Measurements from ENCODE around the gene LAPTM4A.

The LAPTM4A gene

DNA sequence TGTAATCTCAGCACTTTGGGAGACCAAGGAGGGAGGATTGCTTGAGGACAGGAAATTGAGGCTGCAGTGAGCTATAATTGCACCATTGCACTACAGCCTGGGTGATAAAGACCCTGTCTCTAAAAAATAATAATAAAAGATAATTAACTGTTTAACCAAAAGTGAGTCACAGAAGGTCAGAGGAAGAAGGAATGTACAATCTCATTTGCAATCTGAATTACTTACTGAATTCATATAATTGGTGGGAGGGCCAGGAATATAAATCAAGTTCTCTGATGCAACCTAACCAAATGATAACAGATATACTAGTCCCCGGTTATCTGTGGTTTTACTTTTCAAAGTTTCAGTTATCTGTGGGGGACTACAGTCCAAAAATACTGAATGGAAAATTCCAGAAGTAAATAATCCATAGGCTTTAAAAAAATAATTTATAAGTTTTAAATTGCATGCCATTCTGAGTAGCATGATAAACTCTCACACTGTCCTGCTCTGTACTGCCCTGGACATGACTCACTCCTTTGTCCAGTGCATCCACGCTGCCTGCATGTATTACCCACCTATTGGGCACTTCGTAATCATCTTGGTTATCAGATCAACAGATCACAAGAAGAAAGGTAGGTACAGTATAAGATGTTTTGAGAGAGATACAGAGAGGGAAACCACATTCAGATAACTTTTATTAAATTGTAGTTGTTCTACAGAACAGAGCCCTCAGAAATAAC lies 26.2 kb downstream of the LAPTM4A start:
- no peak for DNase-seq (ENCODE audit: low read depth)
- no peak overlapping the region for H3K4me3 ChIP-seq (ENCODE audit: low read depth, low read length)
- TF ChIP-seq POLR2A (IDR thresholded peaks at IDR 0.05; ENCODE audit: extremely low read depth, insufficient read length) (no peak), MYC (IDR thresholded peaks at IDR 0.05; ENCODE audit: low read depth, low read length) (no peak)
- TF ChIP-seq, protein P1, sequence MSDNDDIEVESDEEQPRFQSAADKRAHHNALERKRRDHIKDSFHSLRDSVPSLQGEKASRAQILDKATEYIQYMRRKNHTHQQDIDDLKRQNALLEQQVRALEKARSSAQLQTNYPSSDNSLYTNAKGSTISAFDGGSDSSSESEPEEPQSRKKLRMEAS (IDR thresholded peaks at IDR 0.05; ENCODE audit: low read depth, low read length) = no peak
- TF ChIP-seq, protein P2, sequence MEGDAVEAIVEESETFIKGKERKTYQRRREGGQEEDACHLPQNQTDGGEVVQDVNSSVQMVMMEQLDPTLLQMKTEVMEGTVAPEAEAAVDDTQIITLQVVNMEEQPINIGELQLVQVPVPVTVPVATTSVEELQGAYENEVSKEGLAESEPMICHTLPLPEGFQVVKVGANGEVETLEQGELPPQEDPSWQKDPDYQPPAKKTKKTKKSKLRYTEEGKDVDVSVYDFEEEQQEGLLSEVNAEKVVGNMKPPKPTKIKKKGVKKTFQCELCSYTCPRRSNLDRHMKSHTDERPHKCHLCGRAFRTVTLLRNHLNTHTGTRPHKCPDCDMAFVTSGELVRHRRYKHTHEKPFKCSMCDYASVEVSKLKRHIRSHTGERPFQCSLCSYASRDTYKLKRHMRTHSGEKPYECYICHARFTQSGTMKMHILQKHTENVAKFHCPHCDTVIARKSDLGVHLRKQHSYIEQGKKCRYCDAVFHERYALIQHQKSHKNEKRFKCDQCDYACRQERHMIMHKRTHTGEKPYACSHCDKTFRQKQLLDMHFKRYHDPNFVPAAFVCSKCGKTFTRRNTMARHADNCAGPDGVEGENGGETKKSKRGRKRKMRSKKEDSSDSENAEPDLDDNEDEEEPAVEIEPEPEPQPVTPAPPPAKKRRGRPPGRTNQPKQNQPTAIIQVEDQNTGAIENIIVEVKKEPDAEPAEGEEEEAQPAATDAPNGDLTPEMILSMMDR (IDR thresholded peaks at IDR 0.05; ENCODE audit: low read depth, low read length) = no peak

DNA sequence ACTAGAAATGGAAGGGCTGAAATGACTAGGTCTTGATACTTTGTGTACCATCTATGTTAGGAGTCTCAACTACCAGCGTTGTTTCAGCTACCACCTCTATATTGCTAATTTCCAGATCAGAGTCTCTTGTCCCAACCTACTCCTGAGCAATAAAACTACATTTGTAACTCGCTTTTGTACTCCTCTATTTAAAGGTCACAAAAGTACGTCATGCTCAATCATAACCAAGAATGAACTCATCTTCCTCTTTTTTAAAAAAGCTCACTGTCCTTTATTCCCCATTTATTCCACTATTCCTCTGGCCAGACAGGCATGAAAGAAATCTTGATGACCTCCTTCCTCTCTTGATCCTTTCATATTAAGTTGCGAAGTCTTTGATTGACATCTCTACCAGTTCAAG lies 27.7 kb downstream of the LAPTM4A start:
- H3K4me3 ChIP-seq (ENCODE audit: low read depth, low read length) = no peak overlapping the region
- no peak for DNase-seq (ENCODE audit: low read depth)
- TF ChIP-seq MYC (IDR thresholded peaks at IDR 0.05; ENCODE audit: low read depth, low read length) (no peak), POLR2A (IDR thresholded peaks at IDR 0.05; ENCODE audit: extremely low read depth, insufficient read length) (no peak)
- TF ChIP-seq, protein P1 (IDR thresholded peaks at IDR 0.05; ENCODE audit: low read depth, low read length) = no peak
- TF ChIP-seq, protein P2 (IDR thresholded peaks at IDR 0.05; ENCODE audit: low read depth, low read length) = no peak

DNA sequence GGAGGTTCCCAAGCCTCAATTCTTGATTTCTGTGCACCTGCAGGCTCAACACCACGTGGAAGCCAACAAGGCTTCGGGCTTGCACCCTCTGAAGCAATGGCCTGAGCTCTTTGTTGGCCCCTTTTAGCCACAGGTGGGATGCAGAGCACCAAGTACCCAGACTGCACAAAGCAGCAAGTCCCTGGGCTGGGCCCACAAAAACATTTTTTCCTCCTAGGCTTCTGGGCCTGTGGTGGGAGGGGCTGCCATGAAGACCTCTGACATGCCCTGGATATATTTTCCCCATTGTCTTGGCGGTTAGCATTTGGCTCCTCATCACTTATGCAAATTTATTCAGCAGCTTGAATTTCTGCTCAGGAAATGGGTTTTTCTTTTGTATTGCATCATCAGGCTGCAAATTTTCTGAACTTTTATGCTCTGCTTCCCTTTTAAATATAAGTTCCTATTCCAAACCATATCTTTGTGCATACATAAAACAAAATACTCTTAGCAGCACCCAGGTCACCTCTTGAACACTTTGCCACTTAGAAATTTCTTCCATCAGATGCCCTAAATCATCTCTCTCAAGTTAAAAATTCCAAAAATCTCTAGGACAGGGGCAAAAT lies 29.9 kb downstream of the LAPTM4A start:
- TF ChIP-seq, protein P1 (IDR thresholded peaks at IDR 0.05; ENCODE audit: low read depth, low read length) = no peak
- no peak for TF ChIP-seq MYC (IDR thresholded peaks at IDR 0.05; ENCODE audit: low read depth, low read length)
- no peak for TF ChIP-seq POLR2A (IDR thresholded peaks at IDR 0.05; ENCODE audit: extremely low read depth, insufficient read length)
- TF ChIP-seq, protein P2 (IDR thresholded peaks at IDR 0.05; ENCODE audit: low read depth, low read length) = no peak
- DNase-seq (ENCODE audit: low read depth) = no peak
- H3K4me3 ChIP-seq (ENCODE audit: low read depth, low read length) = no peak overlapping the region

DNA sequence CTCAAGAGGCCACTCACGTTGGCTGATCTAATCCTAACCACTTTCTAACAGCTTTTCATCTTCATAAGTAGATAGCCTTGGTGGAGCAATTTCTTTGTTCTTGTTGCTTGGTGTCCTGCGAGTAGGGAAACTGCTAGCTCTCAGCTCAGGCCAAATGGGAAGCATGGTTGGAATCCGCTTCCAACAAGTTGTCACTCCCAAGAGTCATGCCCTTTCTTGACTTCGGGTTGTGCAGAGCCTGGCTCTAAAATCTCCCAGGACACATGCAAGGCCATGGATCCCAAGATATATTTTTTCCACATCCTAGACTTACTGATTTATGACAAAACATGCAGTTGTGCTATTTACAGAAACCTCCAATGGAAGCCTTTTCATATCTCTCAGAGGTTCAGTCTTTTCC lies 31.7 kb downstream of the LAPTM4A start:
- H3K4me3 ChIP-seq (ENCODE audit: low read depth, low read length) = no peak overlapping the region
- TF ChIP-seq, protein P1 (IDR thresholded peaks at IDR 0.05; ENCODE audit: low read depth, low read length) = no peak
- no peak for TF ChIP-seq MYC (IDR thresholded peaks at IDR 0.05; ENCODE audit: low read depth, low read length)
- no peak for TF ChIP-seq POLR2A (IDR thresholded peaks at IDR 0.05; ENCODE audit: extremely low read depth, insufficient read length)
- TF ChIP-seq, protein P2 (IDR thresholded peaks at IDR 0.05; ENCODE audit: low read depth, low read length) = no peak
- no peak for DNase-seq (ENCODE audit: low read depth)

DNA sequence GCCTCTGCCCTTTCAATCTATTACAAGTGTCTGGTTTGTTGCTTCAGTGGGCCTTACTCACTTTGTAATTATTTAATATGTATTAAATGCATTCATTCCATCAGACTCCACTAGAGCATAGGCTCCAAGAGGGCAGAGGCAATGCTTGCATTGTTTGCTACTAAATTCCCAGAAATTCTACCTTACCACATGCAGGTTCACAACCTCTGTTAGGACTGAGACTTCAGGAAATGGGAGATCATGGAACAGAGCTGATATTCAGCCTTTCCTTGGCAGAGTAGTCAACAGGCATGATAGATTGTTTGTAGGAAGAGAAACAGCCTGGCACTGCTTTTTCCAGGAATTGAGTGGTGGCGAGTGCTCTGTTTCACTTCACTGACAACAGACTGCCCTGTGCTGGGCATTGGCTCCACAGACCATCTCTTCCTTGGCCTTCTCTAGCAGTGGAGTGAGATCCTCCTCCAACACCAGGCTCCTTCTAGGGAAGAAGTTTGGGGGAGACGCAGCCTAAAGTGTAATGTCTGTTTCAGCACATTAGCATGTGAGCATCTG lies 32.8 kb downstream of the LAPTM4A start:
- TF ChIP-seq POLR2A (IDR thresholded peaks at IDR 0.05; ENCODE audit: extremely low read depth, insufficient read length) = no peak
- TF ChIP-seq, protein P1 (IDR thresholded peaks at IDR 0.05; ENCODE audit: low read depth, low read length) = no peak
- TF ChIP-seq, protein P2 (IDR thresholded peaks at IDR 0.05; ENCODE audit: low read depth, low read length) = no peak
- no peak for TF ChIP-seq MYC (IDR thresholded peaks at IDR 0.05; ENCODE audit: low read depth, low read length)
- H3K4me3 ChIP-seq (ENCODE audit: low read depth, low read length) = no peak overlapping the region
- DNase-seq (ENCODE audit: low read depth) = no peak

All from NB4 (cell line).